Rectal smooth muscle tissue (tissue), 1 donor: ENCODE results near the gene C19orf67.
"Not testable (repeated sequence)": the region's sequence is repeated elsewhere in the genome, so short reads cannot be mapped to it uniquely, and the experiment has no call there.

Experiments used
- H3K27ac ChIP-seq: one replicate; pipeline ENCODE4 v1.7.0; 2013; ENCODE audit warnings: low read depth, low read length, inconsistent platforms
- H3K27me3 ChIP-seq: one replicate; pipeline ENCODE4 v1.7.0; 2013; ENCODE audit warnings: low read length; ENCODE audit not compliant: control insufficient read depth, insufficient read depth
- H3K36me3 ChIP-seq: one replicate; pipeline ENCODE4 v1.7.0; 2013; ENCODE audit warnings: low read length; ENCODE audit not compliant: control insufficient read depth, insufficient read depth
- H3K4me1 ChIP-seq: one replicate; pipeline ENCODE4 v1.7.0; 2013; ENCODE audit warnings: low read length; ENCODE audit not compliant: control insufficient read depth, insufficient read depth
- H3K4me3 ChIP-seq: one replicate; pipeline ENCODE4 v1.7.0; 2013; ENCODE audit warnings: low read length
- H3K9ac ChIP-seq: one replicate; pipeline ENCODE4 v1.7.0; 2013; ENCODE audit warnings: low read length

The C19orf67 gene

DNA sequence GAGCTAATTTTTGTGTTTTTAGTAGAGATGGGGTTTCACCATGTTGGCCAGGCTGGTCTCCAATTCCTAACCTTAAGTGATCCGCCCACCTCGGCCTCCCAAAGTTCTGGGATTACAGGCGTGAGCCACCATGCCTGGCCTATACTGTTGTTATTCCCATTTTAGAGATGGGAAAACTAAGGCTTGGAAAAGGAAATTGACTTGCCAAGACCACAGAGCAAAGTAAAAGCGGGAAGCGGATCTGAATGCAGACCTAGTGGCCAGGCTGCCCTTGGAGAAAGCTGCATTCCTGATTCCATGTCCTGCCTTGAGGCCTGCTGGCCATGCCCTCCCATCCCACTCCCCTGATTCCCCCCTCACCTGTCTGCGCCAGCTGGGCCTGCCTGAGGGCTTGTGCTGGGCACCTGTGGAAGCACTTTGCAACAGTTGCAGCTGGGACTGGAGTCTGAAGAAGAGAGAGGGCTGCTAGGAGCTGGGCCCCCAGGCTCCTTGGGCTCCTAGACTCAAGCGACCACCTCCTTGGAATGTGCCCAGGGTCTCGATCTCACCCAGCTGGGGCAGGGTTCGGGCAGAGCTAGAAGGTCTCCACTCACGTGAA is 29.4 kb downstream of the C19orf67 start:
- Histone ChIP-seq H3K9ac (no peak overlapping the region), H3K27me3 (peaks cover 13% of the 10 kb centered on the region), H3K27ac (no peak overlapping the region), H3K4me3 (no peak overlapping the region), H3K4me1 (no peaks in the 10 kb centered on the region), H3K36me3 (no peaks in the 10 kb centered on the region)

DNA sequence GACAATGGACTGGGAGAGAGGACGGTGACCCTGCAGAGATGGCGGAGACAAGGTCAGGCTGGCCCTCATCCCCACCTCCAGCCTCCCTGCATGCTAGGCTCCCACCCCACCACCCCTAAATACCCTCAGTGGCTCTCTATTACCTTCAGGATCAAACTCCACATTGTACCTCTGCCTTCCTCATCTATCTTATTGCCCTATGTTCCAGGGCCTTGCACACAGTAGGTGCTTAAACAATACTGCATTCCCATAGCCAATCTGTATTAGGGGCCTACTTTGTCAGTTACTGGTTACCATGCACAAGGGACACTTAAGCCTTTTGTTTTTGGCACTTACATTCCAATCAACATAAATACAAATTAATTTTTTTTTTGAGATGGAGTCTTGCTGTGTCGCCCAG is 30.2 kb downstream of the C19orf67 start:
- Histone ChIP-seq H3K4me1 (no peaks in the 10 kb centered on the region), H3K4me3 (no peak overlapping the region), H3K27me3 (peaks cover 13% of the 10 kb centered on the region), H3K9ac (no peak overlapping the region), H3K36me3 (peaks cover 2% of the 10 kb centered on the region), H3K27ac (no peak overlapping the region)

DNA sequence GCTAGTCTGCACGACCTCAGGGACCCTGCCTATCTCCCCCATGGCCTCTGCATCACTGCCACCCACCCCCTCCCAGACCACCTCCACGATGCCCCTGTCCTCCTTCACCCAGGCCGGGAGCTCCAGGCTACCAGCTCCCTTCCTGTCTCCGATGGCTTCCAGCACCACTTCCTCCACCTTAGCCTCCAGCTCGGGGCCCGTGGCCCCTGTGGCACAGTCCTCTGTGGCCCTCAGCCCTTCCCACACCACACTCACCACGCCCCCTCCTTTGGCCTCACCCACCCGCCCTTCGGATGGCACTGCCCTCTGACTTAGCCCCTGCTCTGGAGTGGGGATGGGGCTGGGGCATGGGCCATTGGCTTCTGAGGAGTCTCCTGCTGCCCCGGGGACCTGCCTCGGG is 30.9 kb downstream of the C19orf67 start:
- Histone ChIP-seq H3K27me3 (peaks cover 13% of the 10 kb centered on the region), H3K36me3 (peaks cover 2% of the 10 kb centered on the region), H3K9ac (no peak overlapping the region), H3K4me3 (no peak overlapping the region), H3K4me1 (no peaks in the 10 kb centered on the region), H3K27ac (no peak overlapping the region)

DNA sequence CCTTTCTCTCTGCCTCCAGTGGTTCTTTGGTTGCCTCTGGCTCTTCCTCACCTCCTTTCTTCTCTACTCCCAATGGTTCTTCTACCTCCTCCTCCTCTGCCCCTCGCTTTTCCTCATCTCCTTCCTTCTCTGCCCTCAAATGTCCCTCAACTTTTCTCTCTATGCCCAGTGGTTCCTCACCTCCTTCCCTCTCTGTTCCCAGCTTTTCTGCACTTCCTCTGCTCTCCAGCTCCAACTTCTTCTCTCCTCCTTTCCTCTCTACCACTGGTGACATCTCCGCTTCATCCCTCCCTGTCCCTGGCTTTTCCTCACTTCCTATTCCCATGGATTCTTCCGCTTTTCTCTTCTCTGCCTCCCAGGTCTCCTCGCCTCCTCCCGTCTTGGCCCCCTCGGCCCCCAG is 31.5 kb downstream of the C19orf67 start:
- no peak overlapping the region for H3K27ac ChIP-seq
- no peaks in the 10 kb centered on the region for H3K4me1 ChIP-seq
- peaks cover 8% of the 10 kb centered on the region for H3K27me3 ChIP-seq
- H3K9ac ChIP-seq, result no peak overlapping the region
- H3K4me3 ChIP-seq, result no peak overlapping the region
- H3K36me3 ChIP-seq, result peaks cover 2% of the 10 kb centered on the region

DNA sequence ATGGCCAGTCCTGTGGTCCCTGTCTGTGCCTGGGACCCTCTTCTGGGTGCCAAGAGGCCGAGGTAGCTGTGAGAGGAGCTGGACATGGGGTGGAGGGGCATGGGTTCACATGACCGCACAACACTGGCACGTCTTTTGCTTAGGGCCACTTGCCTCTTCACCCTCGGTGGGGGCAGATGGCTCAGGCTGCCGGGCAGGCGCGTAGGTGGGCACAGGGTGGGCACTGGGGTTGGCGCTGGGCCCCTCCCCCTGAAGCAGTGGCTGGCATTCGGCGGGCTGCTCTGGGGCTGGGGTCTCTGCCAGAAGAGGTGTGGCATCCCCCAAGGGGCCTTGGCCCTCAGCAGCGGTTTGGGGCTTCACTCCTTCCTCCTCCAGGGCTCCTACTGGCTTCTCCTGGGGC is 32.1 kb downstream of the C19orf67 start:
- Histone ChIP-seq H3K36me3 (peaks cover 2% of the 10 kb centered on the region), H3K9ac (no peak overlapping the region), H3K27ac (no peak overlapping the region), H3K4me1 (no peaks in the 10 kb centered on the region), H3K4me3 (no peak overlapping the region), H3K27me3 (peaks cover 2% of the 10 kb centered on the region)

DNA sequence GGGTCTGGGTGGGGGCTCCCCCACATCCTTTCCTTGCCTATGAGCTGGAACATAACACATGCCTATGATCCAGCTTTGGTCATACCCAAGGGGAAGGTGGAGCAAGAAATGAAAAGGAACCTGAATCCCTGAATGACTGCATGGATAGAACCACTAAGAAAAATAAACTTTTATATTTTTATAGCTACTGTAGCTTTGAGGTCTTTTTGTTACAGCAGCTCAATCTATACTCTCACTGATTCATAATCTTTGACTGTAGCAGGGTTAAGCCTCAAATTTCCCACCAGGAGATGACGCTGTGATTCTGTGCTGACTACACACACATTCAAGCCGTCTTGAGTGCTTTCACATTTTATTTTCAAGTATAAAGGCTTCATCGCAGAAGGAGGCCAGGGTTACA is 32.6 kb downstream of the C19orf67 start:
- Histone ChIP-seq H3K36me3 (peaks cover 2% of the 10 kb centered on the region), H3K27me3 (no peaks in the 10 kb centered on the region), H3K4me3 (no peak overlapping the region), H3K27ac (no peak overlapping the region), H3K9ac (no peak overlapping the region), H3K4me1 (no peaks in the 10 kb centered on the region)

DNA sequence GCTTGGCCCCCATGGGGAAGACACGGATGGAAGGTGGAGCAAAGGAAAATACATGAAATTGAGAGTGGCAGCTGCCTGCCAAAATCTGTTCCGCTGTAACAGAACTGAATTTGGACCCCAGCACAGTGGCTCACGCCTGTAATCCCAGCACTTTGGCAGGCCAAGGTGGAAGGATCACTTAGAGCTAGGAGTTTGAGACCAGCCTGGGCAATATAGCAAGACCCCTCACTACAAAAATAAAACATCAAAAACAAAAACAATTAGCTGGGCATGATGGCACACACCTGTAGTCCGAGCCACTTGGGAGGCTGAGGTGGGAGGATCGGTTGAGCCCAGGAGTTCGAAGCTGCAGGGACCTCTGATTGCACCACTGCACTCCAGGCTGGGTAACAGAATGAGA is 33.1 kb downstream of the C19orf67 start:
- Histone ChIP-seq H3K27me3 (no peaks in the 10 kb centered on the region), H3K4me3 (no peak overlapping the region), H3K4me1 (no peaks in the 10 kb centered on the region), H3K9ac (no peak overlapping the region), H3K27ac (no peak overlapping the region), H3K36me3 (peaks cover 2% of the 10 kb centered on the region)

DNA sequence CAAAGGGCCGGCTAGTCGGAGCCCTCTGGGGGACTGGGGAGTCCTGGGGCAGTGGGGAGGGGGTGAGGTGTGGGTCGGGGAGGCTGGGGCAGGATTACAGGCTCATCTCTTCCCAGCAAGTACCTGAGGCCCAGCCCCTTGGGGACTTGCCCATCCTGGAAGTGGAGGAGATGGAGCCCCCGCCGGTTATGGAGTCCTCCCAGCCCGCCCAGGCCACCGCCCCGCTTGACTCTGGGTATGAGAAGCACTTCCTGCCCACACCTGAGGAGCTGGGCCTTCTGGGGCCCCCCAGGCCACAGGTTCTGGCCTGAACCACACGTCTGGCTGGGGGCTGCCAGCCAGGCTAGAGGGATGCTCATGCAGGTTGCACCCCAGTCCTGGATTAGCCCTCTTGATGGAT is 33.6 kb downstream of the C19orf67 start:
- Histone ChIP-seq H3K4me1 (no peaks in the 10 kb centered on the region), H3K27ac (no peak overlapping the region), H3K9ac (no peak overlapping the region), H3K27me3 (no peaks in the 10 kb centered on the region), H3K4me3 (no peak overlapping the region), H3K36me3 (peaks cover 2% of the 10 kb centered on the region)

DNA sequence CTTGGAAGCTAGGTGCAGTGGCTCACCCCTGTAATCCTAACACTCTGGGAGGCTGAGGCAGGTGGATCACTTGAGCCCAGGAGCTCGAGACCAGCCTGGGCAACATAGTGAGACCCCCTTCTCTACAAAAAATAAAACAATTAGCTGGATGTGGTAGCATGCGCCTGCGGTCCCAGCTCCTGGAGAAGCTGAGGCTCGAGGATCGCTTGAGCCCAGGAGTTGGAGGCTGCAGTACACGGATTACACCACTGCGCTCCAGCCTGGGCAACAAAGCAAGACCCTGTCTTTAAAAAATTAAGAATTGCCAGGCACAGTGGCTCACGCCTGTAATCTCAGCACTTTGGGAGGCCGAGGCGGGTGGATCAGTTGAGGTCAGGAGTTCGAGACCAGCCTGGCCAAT is 34.6 kb downstream of the C19orf67 start:
- H3K9ac ChIP-seq, H3K36me3 ChIP-seq, H3K27ac ChIP-seq, H3K27me3 ChIP-seq, H3K4me3 ChIP-seq, H3K4me1 ChIP-seq: not testable (repeated sequence)

DNA sequence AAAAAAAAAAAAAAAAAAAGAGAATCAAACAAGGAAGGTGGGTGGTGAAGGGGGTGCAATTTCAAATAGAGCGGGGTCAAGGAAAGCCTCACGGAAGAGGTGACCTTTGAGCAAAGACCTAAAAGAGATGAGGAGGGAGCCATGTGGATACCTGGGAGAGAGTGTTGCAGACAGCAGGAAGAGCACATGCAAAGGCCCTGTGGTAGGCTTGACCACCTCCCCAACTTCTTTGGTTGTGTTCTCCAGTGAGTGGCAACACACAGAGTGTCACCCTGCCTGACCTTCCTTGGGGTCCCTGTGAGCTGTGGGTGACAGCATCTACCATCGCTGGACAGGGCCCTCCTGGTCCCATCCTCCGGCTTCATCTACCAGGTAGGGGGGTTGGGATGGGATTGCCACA is 35.1 kb downstream of the C19orf67 start:
- no peak overlapping the region for H3K4me3 ChIP-seq

DNA sequence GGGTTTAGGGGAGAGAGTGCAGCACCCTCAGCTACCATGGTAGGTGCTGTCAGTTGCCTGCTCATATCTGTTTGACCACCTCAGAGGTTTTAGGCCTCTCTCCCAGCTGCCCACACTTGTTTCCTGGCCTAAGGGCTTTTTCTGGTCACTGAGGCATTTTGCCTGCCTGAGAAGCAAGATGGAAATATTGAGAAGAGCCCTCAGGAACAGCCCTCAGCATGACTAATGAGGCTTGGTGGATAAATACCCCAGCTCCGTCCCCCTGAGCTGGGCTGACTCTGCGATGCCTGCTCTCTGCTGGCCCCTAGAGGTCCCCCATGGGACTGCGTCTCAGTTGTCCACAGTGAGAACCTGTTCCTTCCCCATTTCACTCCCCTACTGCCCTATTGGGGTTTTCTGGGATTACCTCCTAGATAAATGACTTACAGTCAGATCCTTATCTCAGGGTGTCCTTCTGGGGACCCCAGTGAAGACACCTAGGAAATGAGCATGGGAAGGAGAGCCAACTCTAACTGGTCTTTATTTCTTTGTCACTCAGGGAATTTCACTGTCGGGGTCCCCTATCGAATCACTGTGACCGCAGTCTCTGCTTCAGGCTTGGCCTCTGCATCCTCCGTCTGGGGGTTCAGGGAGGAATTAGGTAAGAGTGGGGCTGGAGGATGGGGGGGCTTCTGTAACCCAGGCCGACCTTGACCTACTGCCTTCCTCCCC is 37.0 kb downstream of the C19orf67 start:
- Histone ChIP-seq H3K27me3 (no peaks in the 10 kb centered on the region), H3K4me1 (no peaks in the 10 kb centered on the region), H3K27ac (no peak overlapping the region), H3K4me3 (no peak overlapping the region), H3K36me3 (peaks cover 2% of the 10 kb centered on the region), H3K9ac (no peak overlapping the region)

More for the DNA sequence above, 35.1 kb downstream of the C19orf67 start:
- Histone ChIP-seq H3K4me1 (no peaks in the 10 kb centered on the region), H3K27ac (no peak overlapping the region), H3K27me3 (no peaks in the 10 kb centered on the region), H3K9ac (no peak overlapping the region), H3K36me3 (peaks cover 2% of the 10 kb centered on the region)

DNA sequence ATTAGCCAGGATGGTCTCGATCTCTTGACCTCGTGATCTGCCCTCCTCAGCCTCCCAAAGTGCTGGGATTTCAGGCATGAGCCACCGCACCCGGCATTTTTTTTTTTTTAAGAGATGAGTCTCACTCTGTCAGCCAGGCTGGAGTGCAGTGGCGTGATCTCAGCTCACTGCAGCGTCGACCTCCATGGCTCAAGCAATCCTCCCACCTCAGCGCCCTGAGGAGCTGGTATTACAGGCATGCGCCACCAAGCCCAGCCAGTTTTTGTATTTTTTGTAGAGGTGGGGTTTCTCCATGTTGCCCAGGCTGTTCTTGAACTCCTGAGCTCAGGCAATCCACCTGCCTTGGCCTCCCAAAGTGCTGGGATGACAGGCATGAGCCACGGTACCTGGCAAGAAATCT is 37.7 kb downstream of the C19orf67 start:
- H3K36me3 ChIP-seq, H3K4me3 ChIP-seq, H3K27ac ChIP-seq, H3K4me1 ChIP-seq, H3K27me3 ChIP-seq, H3K9ac ChIP-seq: not testable (repeated sequence)
